Measurements from ENCODE around the gene HEG1.

Gene HEG1

GRCh38 chr3:125054062-125054448 lies 1.7 kb downstream of the HEG1 start:
- H3K4me3 ChIP-seq (IDR thresholded peaks at IDR 0.05; ENCODE audit: insufficient read depth, low read depth, low read length) = peak overlapping the region; percentile 44
- H3K27ac ChIP-seq = no peak overlapping the region

GRCh38 chr3:125053304-125053699 lies 2.5 kb downstream of the HEG1 start:
- Histone ChIP-seq H3K4me1 (ENCODE audit: low read depth, poor library complexity, severe bottlenecking) (peaks cover 22% of the 10 kb centered on the region), H2AFZ (ENCODE audit: low read depth) (no peak overlapping the region), H3K4me3 (IDR thresholded peaks at IDR 0.05; ENCODE audit: insufficient read depth, low read depth, low read length) (no peak overlapping the region), H3K4me2 (no peak overlapping the region), H4K20me1 (ENCODE audit: insufficient read depth) (no peaks in the 10 kb centered on the region), H3K36me3 (ENCODE audit: insufficient read depth) (no peaks in the 10 kb centered on the region), H3K27ac (no peak overlapping the region), H3K27me3 (ENCODE audit: insufficient read depth, low read depth) (peaks cover 5% of the 10 kb centered on the region), H3K9ac (no peak overlapping the region), H3K79me2 (ENCODE audit: insufficient read depth, low read depth) (no peaks in the 10 kb centered on the region)
- TF ChIP-seq, protein P1, sequence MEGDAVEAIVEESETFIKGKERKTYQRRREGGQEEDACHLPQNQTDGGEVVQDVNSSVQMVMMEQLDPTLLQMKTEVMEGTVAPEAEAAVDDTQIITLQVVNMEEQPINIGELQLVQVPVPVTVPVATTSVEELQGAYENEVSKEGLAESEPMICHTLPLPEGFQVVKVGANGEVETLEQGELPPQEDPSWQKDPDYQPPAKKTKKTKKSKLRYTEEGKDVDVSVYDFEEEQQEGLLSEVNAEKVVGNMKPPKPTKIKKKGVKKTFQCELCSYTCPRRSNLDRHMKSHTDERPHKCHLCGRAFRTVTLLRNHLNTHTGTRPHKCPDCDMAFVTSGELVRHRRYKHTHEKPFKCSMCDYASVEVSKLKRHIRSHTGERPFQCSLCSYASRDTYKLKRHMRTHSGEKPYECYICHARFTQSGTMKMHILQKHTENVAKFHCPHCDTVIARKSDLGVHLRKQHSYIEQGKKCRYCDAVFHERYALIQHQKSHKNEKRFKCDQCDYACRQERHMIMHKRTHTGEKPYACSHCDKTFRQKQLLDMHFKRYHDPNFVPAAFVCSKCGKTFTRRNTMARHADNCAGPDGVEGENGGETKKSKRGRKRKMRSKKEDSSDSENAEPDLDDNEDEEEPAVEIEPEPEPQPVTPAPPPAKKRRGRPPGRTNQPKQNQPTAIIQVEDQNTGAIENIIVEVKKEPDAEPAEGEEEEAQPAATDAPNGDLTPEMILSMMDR (conservative IDR thresholded peaks at IDR 0.05; ENCODE audit: low read depth, low read length) = no peak

More at GRCh38 chr3:125054062-125054448, 1.7 kb downstream of the HEG1 start:
- peaks cover 5% of the 10 kb centered on the region for H3K27me3 ChIP-seq (ENCODE audit: insufficient read depth, low read depth)
- H3K4me1 ChIP-seq (ENCODE audit: low read depth, poor library complexity, severe bottlenecking) = peaks cover 29% of the 10 kb centered on the region
- H3K36me3 ChIP-seq (ENCODE audit: insufficient read depth) = no peaks in the 10 kb centered on the region
- H4K20me1 ChIP-seq (ENCODE audit: insufficient read depth) = no peaks in the 10 kb centered on the region
- H2AFZ ChIP-seq (ENCODE audit: low read depth) = 0 out of 2 replicates have a peak overlapping the region, but pooled peaks have one; percentile 39
- H3K79me2 ChIP-seq (ENCODE audit: insufficient read depth, low read depth) = no peaks in the 10 kb centered on the region
- no peak overlapping the region for H3K9ac ChIP-seq
- TF ChIP-seq, protein P1 (conservative IDR thresholded peaks at IDR 0.05; ENCODE audit: low read depth, low read length) = no peak
- H3K4me2 ChIP-seq = peak overlapping the region; percentile 84

DNA sequence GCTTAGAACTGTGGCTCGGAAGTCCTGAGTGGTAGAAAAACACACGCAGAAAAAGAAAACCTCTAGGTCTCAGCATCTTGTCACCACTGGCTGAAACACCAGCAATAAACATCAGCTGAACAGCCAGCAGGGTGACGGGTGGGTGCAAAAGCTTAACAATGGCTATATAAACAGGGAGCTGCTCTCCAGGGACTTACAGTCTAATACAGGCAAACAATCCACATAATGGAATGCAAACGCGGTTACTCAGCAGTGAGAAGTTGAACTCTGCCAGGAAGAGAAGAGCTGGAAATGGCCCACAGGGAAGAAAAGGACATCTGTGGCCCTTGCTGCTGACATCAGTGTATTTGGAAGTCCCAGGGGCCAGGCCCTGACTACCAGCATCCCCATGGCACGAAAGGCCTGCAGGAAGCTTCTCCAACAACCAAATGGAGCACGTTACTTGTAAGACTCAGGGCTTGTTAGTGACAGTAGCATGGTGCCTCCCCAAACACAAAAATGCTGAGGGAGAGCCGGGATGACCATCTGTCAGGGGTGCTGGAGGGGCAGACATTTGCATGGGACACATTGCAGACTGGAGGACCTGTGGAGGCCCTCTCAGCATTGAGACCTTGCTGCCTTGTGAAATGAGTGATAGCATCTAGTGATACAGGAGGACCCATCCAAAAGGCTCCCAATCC lies 3.0 kb downstream of the HEG1 start:
- Histone ChIP-seq H3K4me3 (IDR thresholded peaks at IDR 0.05; ENCODE audit: insufficient read depth, low read depth, low read length) (no peak overlapping the region), H3K4me1 (ENCODE audit: low read depth, poor library complexity, severe bottlenecking) (peaks cover 22% of the 10 kb centered on the region), H4K20me1 (ENCODE audit: insufficient read depth) (no peaks in the 10 kb centered on the region), H3K27ac (no peak overlapping the region), H2AFZ (ENCODE audit: low read depth) (no peak overlapping the region), H3K79me2 (ENCODE audit: insufficient read depth, low read depth) (no peaks in the 10 kb centered on the region), H3K9ac (no peak overlapping the region), H3K4me2 (no peak overlapping the region), H3K36me3 (ENCODE audit: insufficient read depth) (no peaks in the 10 kb centered on the region), H3K27me3 (ENCODE audit: insufficient read depth, low read depth) (peaks cover 5% of the 10 kb centered on the region)
- TF ChIP-seq, protein P1 (conservative IDR thresholded peaks at IDR 0.05; ENCODE audit: low read depth, low read length) = no peak

DNA sequence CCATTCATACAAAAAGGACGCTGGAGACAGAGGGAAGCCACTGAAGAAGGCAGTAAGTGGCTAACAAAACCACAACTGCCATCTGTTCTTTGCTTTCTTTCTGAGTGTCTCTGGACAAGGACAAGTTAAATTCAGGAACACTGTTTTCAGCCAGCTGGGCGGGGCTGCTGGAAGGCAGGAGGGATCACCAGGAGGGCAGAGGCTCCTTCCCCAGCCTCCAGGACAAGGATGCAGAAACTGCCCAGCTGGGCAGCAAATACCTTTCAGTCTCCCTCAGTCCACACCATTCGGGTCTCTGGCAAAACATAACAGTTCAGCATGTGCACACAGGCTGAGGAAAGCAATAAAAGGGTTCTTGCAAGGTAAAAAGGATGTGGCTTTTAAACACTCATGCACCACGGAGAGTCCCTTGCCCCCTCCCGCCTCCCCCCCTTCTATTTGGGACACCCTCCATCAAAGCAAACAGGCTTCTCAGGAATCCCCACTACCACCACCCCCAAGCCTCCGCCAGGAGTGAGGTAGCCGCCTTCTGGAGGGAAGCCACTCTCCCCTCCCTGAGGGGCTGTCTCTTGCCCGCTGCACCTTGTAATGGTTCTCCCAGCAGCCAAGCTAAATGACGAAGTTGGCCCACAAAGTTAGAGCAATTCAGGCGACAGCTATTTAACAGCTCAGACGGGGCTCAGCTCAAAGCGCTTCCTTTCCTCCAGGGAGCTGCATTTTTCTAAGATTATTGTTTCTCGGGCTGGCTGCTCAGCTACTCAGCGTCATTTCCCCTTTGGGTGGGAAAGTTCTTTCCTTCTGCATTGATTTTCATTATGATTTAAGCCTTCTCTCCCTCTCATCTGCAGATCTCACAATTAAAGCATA lies 3.8 kb downstream of the HEG1 start:
- no peak overlapping the region for H3K27ac ChIP-seq
- H3K27me3 ChIP-seq (ENCODE audit: insufficient read depth, low read depth) = peaks cover 5% of the 10 kb centered on the region
- no peak overlapping the region for H3K4me2 ChIP-seq
- H3K9ac ChIP-seq = no peak overlapping the region
- no peaks in the 10 kb centered on the region for H3K79me2 ChIP-seq (ENCODE audit: insufficient read depth, low read depth)
- H3K4me1 ChIP-seq (ENCODE audit: low read depth, poor library complexity, severe bottlenecking) = peaks cover 22% of the 10 kb centered on the region
- no peak overlapping the region for H3K4me3 ChIP-seq (IDR thresholded peaks at IDR 0.05; ENCODE audit: insufficient read depth, low read depth, low read length)
- no peaks in the 10 kb centered on the region for H4K20me1 ChIP-seq (ENCODE audit: insufficient read depth)
- H2AFZ ChIP-seq (ENCODE audit: low read depth) = no peak overlapping the region
- TF ChIP-seq, protein P1 (conservative IDR thresholded peaks at IDR 0.05; ENCODE audit: low read depth, low read length) = no peak
- H3K36me3 ChIP-seq (ENCODE audit: insufficient read depth) = no peaks in the 10 kb centered on the region

Measured in KMS-11 (cell line).